HCT116 (cell line): ENCODE results near the gene EID2B. TPM values are rescaled to one million over a fixed set of nuclear protein-coding genes. Genes with fewer than 3 reads are reported as not detected.

Experiments
- ATAC-seq: fragments of 200-7000 bp; cut with Tn5 transposase; 2 replicates; pipeline ENCODE4 v1.9.1; 2020; ENCODE audit warnings: mild to moderate bottlenecking, moderate library complexity
- BruUV-seq: library from RNA; stranded (reverse); fragments of 400-500 nt; replicated peaks from 2 replicates; lab custom pipeline; 2021; lab: Mats Ljungman, UMichigan
- CTCF ChIA-PET: fragments of 300-600 bp; sonication (Branson Sonifier 250); formaldehyde crosslinking; loops from one replicate; lab custom pipeline; 2021; ENCODE audit warnings: antibody characterized with exemption; lab: Charles Lee
- POLR2A ChIA-PET: fragments of 300-600, 350-600 bp; sonication (Branson Sonifier 250); formaldehyde crosslinking; loops from one replicate; lab custom pipeline; 2021; ENCODE audit warnings: antibody characterized with exemption; lab: Charles Lee
- RAD21 ChIA-PET, 2 experiments: fragments of 300-600 bp; sonication (Branson Sonifier 250); formaldehyde crosslinking; loops; one replicate each; lab custom pipeline; 2023; ENCODE audit warnings: low total read pairs in 2 of 2; ENCODE audit not compliant: uncharacterized antibody in 2 of 2, unreplicated experiment in 2 of 2, low non-redundant PET in 1 of 2; lab: Charles Lee
- DNase-seq: peaks from one replicate; pipeline ENCODE4 v3.0.0-alpha.2; 2010; ENCODE audit warnings: low read depth, low spot score
- H2AFZ ChIP-seq: fragments of 200-600 bp; shearing (Covaris generic), sonication (generic); 2 replicates; pipeline ENCODE4 v1.6.1; 2017; ENCODE audit warnings: low read depth, mixed run types, mixed read lengths, antibody characterized with exemption, low read length; ENCODE audit not compliant: poor library complexity, severe bottlenecking
- H3K27ac ChIP-seq: 2 replicates; pipeline ENCODE4 v1.5.1; 2012; ENCODE audit warnings: low read depth, low read length
- H3K27me3 ChIP-seq: fragments of 200-600 bp; sonication (generic); 2 replicates; pipeline ENCODE4 v1.6.1; 2016; ENCODE audit warnings: mixed run types, low read length, mixed read lengths; ENCODE audit not compliant: insufficient read depth
- H3K36me3 ChIP-seq, 2 experiments: fragments of 200-500 bp in 1 of 2; fragments of 200-600 bp in 1 of 2; sonication (Bioruptor generic) in 1 of 2; sonication (generic) in 1 of 2; 2 replicates each; pipeline versions ENCODE4 v1.5.1 to v1.6.1; 2014 to 2016; ENCODE audit warnings: low read length in 2 of 2, inconsistent platforms in 1 of 2, mixed read lengths in 1 of 2, mixed run types in 1 of 2; ENCODE audit not compliant: insufficient read depth in 2 of 2, control insufficient read depth in 1 of 2
- H3K4me1 ChIP-seq, 2 experiments: fragments of 200-600 bp in 1 of 2; sonication (generic) in 1 of 2; 2 replicates each; pipeline versions ENCODE4 v1.5.1 to v1.6.1; 2012 to 2017; ENCODE audit warnings: low read length in 2 of 2, inconsistent platforms in 1 of 2, mild to moderate bottlenecking in 1 of 2, mixed read lengths in 1 of 2, mixed run types in 1 of 2, moderate library complexity in 1 of 2; ENCODE audit not compliant: insufficient read depth in 2 of 2, control insufficient read depth in 1 of 2
- H3K4me2 ChIP-seq: fragments of 200-600 bp; sonication (generic); 2 replicates; pipeline ENCODE4 v1.6.1; 2017; ENCODE audit warnings: mixed run types, low read length, mixed read lengths
- H3K4me3 ChIP-seq, 2 experiments: fragments of 200-600 bp in 1 of 2; sonication (generic) in 1 of 2; replicated peaks in 1 of 2; 2 replicates each; pipeline ENCODE4 v1.5.1; 2011 to 2016; ENCODE audit warnings: low read length in 2 of 2, control low read depth in 1 of 2, low read depth in 1 of 2, mild to moderate bottlenecking in 1 of 2, mixed read lengths in 1 of 2, mixed run types in 1 of 2
- H3K79me2 ChIP-seq: fragments of 200-600 bp; sonication (generic); 2 replicates; pipeline ENCODE4 v1.6.1; 2017; ENCODE audit warnings: mild to moderate bottlenecking, mixed run types, low read length, moderate library complexity, mixed read lengths; ENCODE audit not compliant: insufficient read depth
- H3K9ac ChIP-seq: fragments of 200-600 bp; sonication (generic); 2 replicates; pipeline ENCODE4 v1.6.1; 2016; ENCODE audit warnings: low read length, mixed read lengths
- H3K9me2 ChIP-seq: fragments of 200-600 bp; sonication (generic), shearing (Covaris generic); 2 replicates; pipeline ENCODE4 v1.6.1; 2017; ENCODE audit warnings: mixed run types, mild to moderate bottlenecking, moderate library complexity; ENCODE audit not compliant: insufficient read depth
- H3K9me3 ChIP-seq, 2 experiments: fragments of 200-500 bp in 1 of 2; fragments of 200-600 bp in 1 of 2; sonication (Bioruptor generic) in 1 of 2; sonication (generic) in 1 of 2; 2 replicates each; pipeline ENCODE4 v1.6.1; 2014 to 2017; ENCODE audit warnings: low read length in 2 of 2, mixed read lengths in 2 of 2, inconsistent platforms in 1 of 2, low read depth in 1 of 2, mild to moderate bottlenecking in 1 of 2, mixed run types in 1 of 2, moderate library complexity in 1 of 2; ENCODE audit not compliant: control insufficient read depth in 1 of 2, insufficient read depth in 1 of 2
- H4K20me1 ChIP-seq: fragments of 200-600 bp; sonication (generic), shearing (Covaris generic); 2 replicates; pipeline ENCODE4 v1.6.1; 2017; ENCODE audit warnings: mixed run types, mild to moderate bottlenecking, moderate library complexity; ENCODE audit not compliant: insufficient read depth
- CBX3 ChIP-seq: IDR thresholded peaks from 2 replicates; pipeline ENCODE4 v1.6.1; 2012; ENCODE audit warnings: low read depth
- CEBPB ChIP-seq: IDR thresholded peaks from 2 replicates; pipeline ENCODE4 v1.6.1; 2012; ENCODE audit warnings: low read depth
- EGR1 ChIP-seq: IDR thresholded peaks from 2 replicates; pipeline ENCODE4 v1.6.1; 2012; ENCODE audit warnings: low read depth
- ELF1 ChIP-seq: IDR thresholded peaks from 2 replicates; pipeline ENCODE4 v1.6.1; 2012; ENCODE audit warnings: low read depth, borderline replicate concordance
- EZH2phosphoT487 ChIP-seq: fragments of 200-600 bp; IDR thresholded peaks from 2 replicates; pipeline ENCODE4 v1.6.1; 2018; ENCODE audit warnings: antibody characterized with exemption, borderline replicate concordance
- FOSL1 ChIP-seq: IDR thresholded peaks from 2 replicates; pipeline ENCODE4 v1.6.1; 2012; ENCODE audit warnings: low read depth
- JUND ChIP-seq: IDR thresholded peaks from 2 replicates; pipeline ENCODE4 v1.6.1; 2012
- MAX ChIP-seq: IDR thresholded peaks from 2 replicates; pipeline ENCODE4 v1.6.1; 2012
- POLR2A ChIP-seq: IDR thresholded peaks from 2 replicates; pipeline ENCODE4 v1.7.0; 2011; ENCODE audit warnings: borderline replicate concordance; ENCODE audit not compliant: insufficient read depth, insufficient read length; ENCODE audit errors: extremely low read depth
- POLR2AphosphoS5 ChIP-seq: IDR thresholded peaks from 2 replicates; pipeline ENCODE4 v1.6.1; 2011; ENCODE audit warnings: mild to moderate bottlenecking, low read depth, low read length, moderate library complexity
- RAD21 ChIP-seq: IDR thresholded peaks from 2 replicates; pipeline ENCODE4 v1.6.1; 2012; ENCODE audit warnings: low read depth, mild to moderate bottlenecking
- REST ChIP-seq: IDR thresholded peaks from 2 replicates; pipeline ENCODE4 v1.6.1; 2012; ENCODE audit warnings: low read depth
- SP1 ChIP-seq: IDR thresholded peaks from 2 replicates; pipeline ENCODE4 v1.6.1; 2012; ENCODE audit warnings: low read depth
- SRF ChIP-seq: IDR thresholded peaks from 2 replicates; pipeline ENCODE4 v1.6.1; 2012; ENCODE audit warnings: low read depth
- TCF7L2 ChIP-seq: IDR thresholded peaks from 2 replicates; pipeline ENCODE4 v1.7.0; 2011; ENCODE audit warnings: borderline replicate concordance, inconsistent platforms; ENCODE audit not compliant: insufficient read depth, insufficient read length; ENCODE audit errors: extremely low read depth
- YY1 ChIP-seq: IDR thresholded peaks from 2 replicates; pipeline ENCODE4 v1.6.1; 2011; ENCODE audit warnings: low read length, low read depth, moderate library complexity, mild to moderate bottlenecking; ENCODE audit not compliant: insufficient replicate concordance; ENCODE audit errors: extremely low read depth
- ZBTB33 ChIP-seq: IDR thresholded peaks from 2 replicates; pipeline ENCODE4 v1.6.1; 2011; ENCODE audit warnings: mild to moderate bottlenecking, low read length, moderate library complexity; ENCODE audit not compliant: insufficient replicate concordance; ENCODE audit errors: extremely low read depth
- ZFX ChIP-seq: fragments of 450-650 bp; IDR thresholded peaks from 2 replicates; pipeline ENCODE4 v1.6.1; 2017
- ZNF274 ChIP-seq: fragments of 200-500 bp; sonication (Bioruptor generic); IDR thresholded peaks from 2 replicates; pipeline ENCODE4 v1.6.1; 2014; ENCODE audit warnings: mild to moderate bottlenecking, low read depth, low read length, inconsistent platforms
- intact Hi-C: fragments of 100-400 bp; cut with micrococcal nuclease; formaldehyde crosslinking; loops from 2 replicates; pipeline ENCODE4 v1.10.0; 2022
- total RNA-seq: library from RNA; stranded (reverse); gene quantifications from one replicate; pipeline ENCODE4 v1.2.1, GENCODE V29; 2021; ENCODE audit not compliant: unreplicated experiment
- TF ChIP-seq, protein P1 (sequence below), 3 experiments: fragments of 200-600 bp in 1 of 3; sonication (generic) in 1 of 3; IDR thresholded peaks in 2 of 3; conservative IDR thresholded peaks in 1 of 3; 2 replicates each; pipeline ENCODE4 v1.5.1; 2012 to 2017; ENCODE audit warnings: low read depth in 2 of 3, low read length in 2 of 3, antibody characterized with exemption in 1 of 3, borderline replicate concordance in 1 of 3, control low read depth in 1 of 3, mild to moderate bottlenecking in 1 of 3, mixed read lengths in 1 of 3, mixed run types in 1 of 3, moderate library complexity in 1 of 3; ENCODE audit not compliant: insufficient read depth in 1 of 3

The EID2B gene
- total RNA-seq, 1 experiment from 2014 or later = 1.2 TPM

DNA sequence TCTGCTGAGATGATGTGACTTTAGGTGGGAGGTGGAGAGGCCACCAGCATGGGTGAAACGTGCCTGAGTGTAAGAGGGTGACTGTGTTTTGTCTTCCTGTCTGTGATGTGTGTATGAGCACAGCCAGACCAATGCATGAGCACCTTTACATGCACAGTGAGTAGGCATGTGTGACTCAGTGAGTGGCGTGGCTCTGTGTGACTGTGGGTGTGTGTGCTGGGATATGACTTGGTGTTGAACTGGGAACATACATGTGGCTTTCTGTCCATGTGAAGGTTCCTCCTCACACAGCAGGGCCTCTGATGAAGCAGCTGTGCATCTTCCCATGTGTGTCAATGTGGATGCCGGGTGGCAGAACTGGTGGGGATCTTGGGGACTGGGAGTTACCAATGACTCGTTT is 49.8 kb upstream of the EID2B start:
- ATAC-seq (no peak), DNase-seq (no peak)
- H2AFZ ChIP-seq = no peak overlapping the region
- H3K4me1 ChIP-seq = no peaks in the 10 kb centered on the region
- no peak overlapping the region for H3K9ac ChIP-seq
- peaks cover 32% of the 10 kb centered on the region; the same call in 1 of the 2 replicates for H3K27me3 ChIP-seq
- H4K20me1 ChIP-seq = no peaks in the 10 kb centered on the region
- TF ChIP-seq FOSL1 (no peak), CEBPB (no peak), ZFX (no peak), POLR2AphosphoS5 (no peak), ZBTB33 (no peak), MAX (no peak), POLR2A (no peak), REST (no peak), CBX3 (no peak), EZH2phosphoT487 (no peak), ZNF274 (no peak), TCF7L2 (no peak), YY1 (no peak), EGR1 (no peak), ELF1 (no peak), RAD21 (no peak), JUND (no peak), SP1 (no peak), SRF (no peak)
- TF ChIP-seq, protein P1, sequence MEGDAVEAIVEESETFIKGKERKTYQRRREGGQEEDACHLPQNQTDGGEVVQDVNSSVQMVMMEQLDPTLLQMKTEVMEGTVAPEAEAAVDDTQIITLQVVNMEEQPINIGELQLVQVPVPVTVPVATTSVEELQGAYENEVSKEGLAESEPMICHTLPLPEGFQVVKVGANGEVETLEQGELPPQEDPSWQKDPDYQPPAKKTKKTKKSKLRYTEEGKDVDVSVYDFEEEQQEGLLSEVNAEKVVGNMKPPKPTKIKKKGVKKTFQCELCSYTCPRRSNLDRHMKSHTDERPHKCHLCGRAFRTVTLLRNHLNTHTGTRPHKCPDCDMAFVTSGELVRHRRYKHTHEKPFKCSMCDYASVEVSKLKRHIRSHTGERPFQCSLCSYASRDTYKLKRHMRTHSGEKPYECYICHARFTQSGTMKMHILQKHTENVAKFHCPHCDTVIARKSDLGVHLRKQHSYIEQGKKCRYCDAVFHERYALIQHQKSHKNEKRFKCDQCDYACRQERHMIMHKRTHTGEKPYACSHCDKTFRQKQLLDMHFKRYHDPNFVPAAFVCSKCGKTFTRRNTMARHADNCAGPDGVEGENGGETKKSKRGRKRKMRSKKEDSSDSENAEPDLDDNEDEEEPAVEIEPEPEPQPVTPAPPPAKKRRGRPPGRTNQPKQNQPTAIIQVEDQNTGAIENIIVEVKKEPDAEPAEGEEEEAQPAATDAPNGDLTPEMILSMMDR (IDR thresholded peaks at IDR 0.05 in 2 of 3, conservative IDR thresholded peaks at IDR 0.05 in 1 of 3; ENCODE audit: borderline replicate concordance in 1 of 3, insufficient read depth in 1 of 3, low read depth in 2 of 3, low read length in 2 of 3) = no peak
- H3K36me3 ChIP-seq = no peaks in the 10 kb centered on the region
- H3K4me2 ChIP-seq = no peak overlapping the region
- intact Hi-C loops = no loop called here
- no peak overlapping the region for H3K27ac ChIP-seq
- H3K4me3 ChIP-seq = no peak overlapping the region
- no peaks in the 10 kb centered on the region for H3K9me2 ChIP-seq
- POLR2A ChIA-PET = no interaction called here
- RAD21 ChIA-PET = no interaction called here
- H3K79me2 ChIP-seq = no peaks in the 10 kb centered on the region
- BruUV-seq = no TSS peak
- CTCF ChIA-PET = no interaction called here
- H3K9me3 ChIP-seq = no peaks in the 10 kb centered on the region
